ENCODE data around the gene IFT22.

DNA sequence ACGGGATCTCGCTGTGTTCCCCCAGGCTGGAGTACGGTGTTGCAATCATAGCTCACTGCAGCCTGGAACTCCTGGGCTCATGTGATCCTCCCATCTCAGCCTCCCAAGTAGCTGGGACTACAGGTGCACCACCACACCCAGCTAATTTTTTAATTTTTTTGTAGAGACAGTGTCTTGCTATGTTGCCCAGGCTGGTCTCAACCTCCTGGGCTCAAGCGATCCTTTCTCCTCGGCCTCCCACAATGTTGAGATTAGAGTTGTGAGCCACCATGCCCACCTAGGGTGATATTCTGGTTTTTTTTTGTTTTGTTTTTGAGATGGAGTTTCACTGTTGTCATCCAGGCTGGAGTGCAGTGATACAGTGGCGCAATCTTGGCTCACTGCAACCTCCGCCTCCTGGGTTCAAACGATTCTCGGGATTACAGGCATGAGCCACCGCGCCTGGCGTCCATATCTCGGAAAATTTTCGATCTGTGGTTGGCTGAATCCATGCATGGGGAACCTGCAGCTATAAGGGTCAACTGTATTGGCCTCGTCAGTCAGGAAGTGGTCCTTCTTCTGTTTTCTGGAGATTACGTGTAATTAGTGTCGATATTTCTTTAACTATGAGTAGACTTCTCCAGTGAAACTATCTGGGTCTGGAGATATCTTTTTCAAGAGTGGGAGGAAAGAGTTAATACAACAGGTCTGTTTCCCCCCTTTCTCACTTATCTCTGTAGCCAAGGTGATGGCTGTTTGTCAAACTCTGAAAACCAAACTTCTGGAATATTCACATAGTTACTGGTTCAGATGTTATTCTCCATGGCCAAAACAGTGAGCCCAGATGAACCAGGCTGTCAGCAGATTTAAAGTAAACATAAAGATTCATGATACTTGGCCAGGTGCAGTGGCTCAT is 55.7 kb downstream of the IFT22 start:
- no peak for TF ChIP-seq EZH2 (IDR thresholded peaks at IDR 0.05; ENCODE audit: borderline replicate concordance, low read depth, low read length, poor library complexity, severe bottlenecking)
- TF ChIP-seq, protein P1, sequence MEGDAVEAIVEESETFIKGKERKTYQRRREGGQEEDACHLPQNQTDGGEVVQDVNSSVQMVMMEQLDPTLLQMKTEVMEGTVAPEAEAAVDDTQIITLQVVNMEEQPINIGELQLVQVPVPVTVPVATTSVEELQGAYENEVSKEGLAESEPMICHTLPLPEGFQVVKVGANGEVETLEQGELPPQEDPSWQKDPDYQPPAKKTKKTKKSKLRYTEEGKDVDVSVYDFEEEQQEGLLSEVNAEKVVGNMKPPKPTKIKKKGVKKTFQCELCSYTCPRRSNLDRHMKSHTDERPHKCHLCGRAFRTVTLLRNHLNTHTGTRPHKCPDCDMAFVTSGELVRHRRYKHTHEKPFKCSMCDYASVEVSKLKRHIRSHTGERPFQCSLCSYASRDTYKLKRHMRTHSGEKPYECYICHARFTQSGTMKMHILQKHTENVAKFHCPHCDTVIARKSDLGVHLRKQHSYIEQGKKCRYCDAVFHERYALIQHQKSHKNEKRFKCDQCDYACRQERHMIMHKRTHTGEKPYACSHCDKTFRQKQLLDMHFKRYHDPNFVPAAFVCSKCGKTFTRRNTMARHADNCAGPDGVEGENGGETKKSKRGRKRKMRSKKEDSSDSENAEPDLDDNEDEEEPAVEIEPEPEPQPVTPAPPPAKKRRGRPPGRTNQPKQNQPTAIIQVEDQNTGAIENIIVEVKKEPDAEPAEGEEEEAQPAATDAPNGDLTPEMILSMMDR (conservative IDR thresholded peaks at IDR 0.05; ENCODE audit: low read depth, low read length): no peak

Measured in A673 (cell line).